NK-92 treated with Interleukin-12 subunit alpha and Interleukin-12 subunit beta, amount 100 ng/mL, for 24 hours (cell line): ENCODE measurements around the gene NEURL1B.

ENCODE experiments used
- DNase-seq: peaks from one replicate; lab custom pipeline; 2025; lab: John Stamatoyannopoulos, UW

Gene NEURL1B

DNA sequence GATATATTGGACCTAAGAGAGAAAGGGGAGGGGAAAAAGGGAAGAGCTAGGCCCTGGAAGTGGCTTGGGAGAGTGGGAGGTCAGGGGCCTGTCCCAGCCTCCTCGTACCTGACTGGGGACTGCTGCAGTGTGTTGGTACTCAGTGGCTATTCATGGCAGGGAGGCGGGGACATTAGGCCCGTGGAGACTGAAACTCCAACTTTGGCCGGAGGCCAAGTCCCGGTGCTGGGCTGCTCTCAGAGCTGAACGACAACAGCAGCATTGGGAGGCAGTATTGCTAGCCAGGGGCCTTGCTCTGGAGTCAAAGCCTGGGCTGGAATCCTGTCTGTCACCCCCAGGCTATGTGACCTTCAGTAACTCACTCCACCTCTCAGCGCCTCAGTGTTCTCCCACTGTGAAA lies 37.8 kb downstream of the NEURL1B start:
- DNase-seq, result no peak

DNA sequence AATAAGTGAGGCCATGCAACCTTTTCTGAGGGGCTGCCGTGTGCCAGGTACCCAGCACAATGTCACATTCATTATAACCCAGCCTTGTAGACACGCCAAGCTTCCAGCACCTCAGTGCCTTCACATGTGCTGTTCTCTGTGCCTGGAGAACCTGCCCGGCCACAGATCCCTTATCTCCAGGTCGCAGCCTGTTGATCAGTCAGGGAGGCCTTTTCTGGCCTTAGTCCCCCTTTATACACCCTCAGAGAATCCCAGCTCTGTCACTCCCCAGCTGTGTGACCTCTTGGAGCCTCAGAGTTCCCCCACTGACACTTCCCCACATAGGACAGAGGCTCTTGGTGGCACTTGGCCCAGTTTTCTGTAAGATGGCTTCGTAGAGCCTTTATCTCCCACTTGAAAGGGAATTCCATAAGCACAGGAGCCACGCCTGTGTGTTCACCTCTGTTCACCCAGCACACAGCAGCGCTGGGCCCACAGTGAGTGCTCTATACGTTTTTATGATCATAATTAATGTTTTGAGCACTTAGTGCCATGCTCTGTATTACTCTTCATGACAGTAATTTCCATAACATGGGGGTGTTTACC lies 38.7 kb downstream of the NEURL1B start:
- no peak for DNase-seq

DNA sequence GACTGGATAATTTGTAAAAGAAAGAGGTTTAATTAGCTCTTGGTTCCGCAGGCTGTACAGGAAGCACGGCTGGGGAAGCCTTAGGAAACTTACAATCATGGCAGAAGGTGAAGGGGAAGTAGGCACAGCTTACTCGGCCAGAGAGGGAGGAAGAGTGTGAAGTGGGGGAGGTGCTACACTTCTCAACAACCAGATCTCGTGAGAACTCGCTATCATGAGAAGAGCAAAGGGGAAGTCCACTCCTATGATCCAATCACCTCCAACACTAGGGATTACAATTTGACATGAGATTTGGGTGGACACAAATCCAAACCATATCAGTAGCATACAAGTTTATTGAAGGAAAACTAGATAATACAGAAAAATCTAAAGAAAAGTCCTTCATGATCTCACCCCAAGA lies 39.9 kb downstream of the NEURL1B start:
- DNase-seq, result no peak

DNA sequence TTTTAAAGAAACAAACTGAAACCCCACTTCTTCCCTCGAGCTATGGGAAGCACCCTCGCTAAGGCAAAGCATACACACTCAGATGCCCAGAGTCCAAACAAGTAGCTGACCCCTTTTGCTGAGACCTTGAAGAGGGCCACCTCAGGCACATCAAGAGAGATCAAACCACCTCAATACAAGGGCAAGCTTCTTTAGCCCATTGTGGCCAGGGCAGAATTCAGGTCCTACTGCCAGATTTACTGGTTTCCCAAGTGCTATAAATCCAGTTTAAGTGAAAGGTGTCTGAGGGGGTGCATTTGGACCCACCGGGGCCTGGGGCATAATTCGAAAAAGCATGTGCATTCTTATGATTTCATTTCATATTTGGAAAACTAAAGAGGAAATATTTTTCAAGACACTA lies 40.4 kb downstream of the NEURL1B start:
- no peak for DNase-seq

DNA sequence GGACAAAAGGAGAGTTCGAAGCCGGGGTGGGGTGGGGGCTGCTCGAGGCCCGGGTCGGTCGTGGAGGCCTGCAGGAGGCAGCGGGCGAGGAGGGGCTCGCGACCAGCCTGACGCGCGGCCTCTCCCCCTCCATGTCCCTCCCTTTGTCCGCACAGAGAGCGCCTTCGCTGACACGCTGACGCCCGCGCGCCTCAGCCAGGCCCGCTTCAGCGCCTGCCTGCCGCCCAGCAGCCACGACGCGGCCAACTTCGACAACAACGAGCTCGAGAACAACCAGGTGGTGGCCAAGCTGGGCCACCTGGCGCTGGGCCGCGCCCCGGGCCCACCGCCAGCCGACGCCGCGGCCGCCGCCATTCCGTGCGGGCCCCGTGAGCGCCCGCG lies 42.2 kb downstream of the NEURL1B start:
- no peak for DNase-seq

DNA sequence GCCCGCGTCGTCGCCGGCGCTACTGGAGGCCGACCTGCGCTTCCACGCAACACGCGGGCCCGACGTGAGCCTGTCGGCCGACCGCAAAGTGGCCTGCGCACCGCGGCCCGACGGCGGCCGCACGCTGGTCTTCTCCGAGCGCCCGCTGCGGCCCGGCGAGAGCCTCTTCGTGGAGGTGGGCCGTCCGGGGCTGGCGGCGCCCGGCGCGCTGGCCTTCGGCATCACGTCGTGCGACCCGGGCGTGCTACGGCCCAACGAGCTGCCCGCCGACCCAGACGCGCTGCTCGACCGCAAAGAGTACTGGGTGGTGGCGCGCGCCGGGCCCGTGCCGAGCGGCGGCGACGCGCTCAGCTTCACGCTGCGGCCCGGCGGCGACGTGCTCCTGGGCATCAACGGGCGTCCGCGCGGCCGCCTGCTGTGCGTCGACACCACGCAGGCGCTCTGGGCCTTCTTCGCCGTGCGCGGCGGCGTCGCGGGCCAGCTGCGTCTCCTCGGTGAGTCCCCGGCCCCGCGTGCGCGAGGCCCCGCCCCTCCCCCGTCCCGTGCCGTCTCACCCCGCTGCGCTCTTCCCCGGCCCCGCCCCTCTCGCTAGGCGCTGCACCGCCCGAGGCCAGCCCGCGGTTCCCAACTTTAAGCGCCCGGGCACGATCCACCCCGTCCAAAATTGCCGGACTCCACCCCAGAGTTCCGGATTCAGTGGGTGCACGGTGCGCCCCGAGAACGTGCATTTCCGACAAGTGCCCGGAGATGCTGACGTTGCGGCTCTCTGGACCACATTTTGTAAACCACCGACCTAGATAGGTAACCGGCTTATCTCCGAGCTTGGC lies 42.8 kb downstream of the NEURL1B start:
- DNase-seq, result no peak

DNA sequence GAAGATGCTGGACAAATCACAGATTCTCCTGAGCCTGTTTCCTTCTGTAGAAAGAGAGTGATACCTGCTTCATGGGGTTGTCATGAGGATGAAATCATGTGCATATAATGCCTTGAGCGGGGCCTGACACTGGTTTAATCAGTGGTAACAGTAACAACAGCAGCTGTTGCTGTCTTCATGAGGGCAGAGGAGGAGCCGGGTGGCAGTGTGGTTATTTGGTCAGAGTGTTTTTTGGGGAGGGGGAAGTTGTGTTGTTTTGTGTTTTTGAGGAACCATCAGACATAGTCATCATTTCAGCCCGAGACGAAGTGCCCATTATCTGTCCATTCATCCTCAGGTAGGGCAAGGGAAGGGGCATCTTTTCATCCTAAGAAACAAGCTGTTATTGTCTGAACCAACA lies 44.0 kb downstream of the NEURL1B start:
- DNase-seq, result no peak

DNA sequence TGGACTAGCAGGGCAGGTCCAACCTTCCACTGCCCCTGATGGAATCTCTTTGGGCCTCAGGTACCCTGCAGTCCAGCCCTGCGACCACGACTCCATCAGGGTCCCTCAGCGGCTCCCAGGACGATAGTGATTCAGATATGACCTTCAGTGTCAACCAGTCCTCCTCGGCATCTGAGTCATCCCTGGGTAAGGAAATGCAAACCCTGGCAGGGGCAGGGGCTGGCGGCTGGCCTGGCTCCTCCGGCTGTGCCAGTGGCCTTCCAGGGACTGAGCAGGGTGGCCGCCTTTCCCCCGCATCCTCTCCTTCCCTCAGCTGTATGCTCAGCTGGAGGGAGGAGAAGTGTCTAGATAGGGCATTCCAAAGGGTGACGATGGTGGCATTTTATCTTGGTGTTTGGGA lies 45.0 kb downstream of the NEURL1B start:
- DNase-seq, result no peak

DNA sequence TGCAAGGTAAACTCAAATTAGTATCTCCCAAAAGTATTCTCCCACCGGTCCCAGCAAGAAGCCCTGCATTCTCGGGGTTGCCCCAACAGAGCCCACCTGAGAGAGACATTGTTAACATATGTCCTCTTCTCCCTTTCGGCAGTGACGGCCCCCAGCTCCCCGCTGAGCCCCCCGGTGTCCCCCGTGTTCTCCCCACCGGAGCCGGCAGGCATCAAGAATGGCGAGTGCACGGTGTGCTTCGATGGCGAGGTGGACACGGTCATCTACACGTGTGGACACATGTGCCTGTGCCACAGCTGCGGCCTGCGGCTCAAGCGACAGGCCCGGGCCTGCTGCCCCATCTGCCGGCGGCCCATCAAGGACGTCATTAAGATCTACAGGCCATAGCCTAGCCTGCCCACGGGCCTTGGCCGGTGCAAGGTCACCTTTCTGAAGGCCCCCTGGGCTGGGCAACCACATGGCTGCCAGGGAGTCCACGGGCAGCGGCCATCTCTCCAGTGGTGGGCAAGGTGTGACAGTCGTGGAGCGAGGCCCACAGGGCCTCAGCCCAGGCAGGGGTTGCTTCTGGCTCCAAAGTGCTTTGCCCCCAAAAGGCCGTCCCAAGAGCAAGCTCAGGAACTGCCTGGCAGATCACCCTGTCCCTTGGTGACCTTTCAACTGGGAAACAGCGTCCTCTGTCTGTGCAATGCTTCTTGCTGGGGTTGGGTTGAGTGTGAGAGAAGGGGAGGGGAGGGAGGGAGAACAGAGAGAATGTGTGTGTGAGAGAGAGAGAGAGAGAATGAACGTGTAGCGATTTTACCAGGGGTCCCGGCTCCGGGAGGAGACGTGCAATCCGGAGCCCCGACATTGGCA lies 45.7 kb downstream of the NEURL1B start:
- no peak for DNase-seq

DNA sequence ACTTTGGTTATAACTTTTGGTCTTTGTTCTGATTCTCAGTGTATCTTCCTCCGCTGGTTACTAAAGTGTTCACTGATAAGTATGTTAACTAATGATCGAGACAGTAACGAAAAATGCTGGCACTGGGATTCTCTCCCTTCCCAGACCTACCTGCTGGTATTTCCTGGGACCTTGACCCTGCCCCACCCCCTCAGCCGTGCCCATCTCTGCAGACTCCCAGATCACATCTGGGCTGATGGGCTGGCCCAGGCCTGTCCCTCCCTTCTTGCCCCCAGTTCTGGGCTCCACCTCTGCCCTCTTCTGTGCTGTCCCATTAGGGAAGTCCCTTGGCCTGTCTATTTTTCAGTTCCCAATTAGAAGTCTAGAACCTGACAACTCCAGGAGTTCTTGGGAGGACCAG lies 46.9 kb downstream of the NEURL1B start:
- no peak for DNase-seq

DNA sequence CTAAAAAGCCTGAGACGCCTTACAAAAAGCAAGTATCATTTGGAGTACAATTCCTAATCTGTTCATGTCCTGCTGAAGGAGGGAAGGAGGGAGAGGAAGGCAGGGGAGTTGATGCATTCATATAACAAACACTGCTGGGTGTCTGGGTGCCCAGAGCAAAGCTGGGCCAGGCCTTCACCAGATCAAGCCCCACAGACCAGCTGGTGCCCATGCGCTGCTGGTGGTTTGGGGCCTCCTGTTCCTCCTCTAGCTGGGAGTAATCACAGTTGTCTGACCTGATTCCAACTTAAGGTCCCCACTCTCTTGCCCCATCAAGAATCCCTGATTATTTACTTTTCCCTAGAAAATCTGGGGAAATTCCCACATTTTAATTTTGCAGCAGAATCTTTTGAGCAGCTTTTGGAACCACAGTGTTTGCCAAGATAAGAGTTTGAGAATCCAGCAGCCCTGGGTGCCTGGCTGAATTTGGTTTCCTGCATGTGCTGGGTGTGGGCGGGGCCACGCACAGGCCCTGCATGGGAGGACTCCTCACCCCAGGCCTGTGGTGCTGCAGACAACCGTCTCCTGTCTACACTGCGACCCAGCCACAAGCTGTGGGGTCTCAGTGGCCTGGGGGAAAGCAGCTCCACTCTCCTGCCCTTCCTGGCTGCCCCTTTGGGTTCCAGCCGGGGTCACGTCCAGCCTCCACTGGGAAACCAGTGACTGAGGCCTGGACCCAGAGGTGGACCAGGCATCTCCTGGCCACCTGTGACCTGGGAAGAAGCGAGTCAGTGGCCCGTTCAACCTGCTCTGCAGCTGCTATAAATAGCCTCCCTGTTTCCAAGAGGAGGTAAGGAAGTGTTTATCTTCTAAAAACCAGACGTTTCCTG lies 47.5 kb downstream of the NEURL1B start:
- no peak for DNase-seq

DNA sequence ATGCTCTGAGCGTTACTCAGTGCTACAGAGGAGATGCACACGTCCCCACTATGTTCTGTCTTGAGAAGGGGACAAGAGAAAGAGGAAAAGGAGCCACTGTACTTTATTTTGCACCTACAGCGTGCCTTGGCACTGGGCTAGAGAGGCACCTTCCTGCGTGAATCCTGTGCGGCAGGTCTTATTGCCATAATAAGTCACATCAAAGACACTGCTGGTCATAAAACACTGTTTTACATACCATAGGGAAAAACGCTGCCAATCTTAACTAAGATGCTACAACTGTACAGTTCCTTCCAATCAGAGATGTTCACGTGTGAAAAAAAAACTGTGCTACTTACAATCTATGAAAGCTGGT lies 48.1 kb downstream of the NEURL1B start:
- DNase-seq, result no peak

DNA sequence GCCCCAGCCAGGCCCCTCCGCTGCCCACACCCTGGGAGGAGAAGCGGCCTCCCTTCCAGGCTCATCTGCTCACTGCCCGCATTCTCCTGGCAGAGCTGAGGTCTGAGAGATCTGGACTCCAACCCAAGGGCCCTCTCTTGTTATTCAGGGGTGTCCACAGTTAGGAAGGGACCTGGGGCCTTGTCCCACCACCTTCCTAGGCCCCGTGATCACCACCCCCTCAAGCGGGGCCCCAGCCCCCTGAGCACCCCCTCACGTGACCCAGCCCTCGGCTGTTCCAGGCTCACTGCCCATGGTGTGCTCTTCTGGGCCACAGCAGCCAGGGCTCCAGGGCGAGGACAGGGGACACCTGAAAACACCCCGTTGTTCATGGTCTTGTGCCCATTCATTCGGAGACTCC lies 48.7 kb downstream of the NEURL1B start:
- DNase-seq, result no peak

DNA sequence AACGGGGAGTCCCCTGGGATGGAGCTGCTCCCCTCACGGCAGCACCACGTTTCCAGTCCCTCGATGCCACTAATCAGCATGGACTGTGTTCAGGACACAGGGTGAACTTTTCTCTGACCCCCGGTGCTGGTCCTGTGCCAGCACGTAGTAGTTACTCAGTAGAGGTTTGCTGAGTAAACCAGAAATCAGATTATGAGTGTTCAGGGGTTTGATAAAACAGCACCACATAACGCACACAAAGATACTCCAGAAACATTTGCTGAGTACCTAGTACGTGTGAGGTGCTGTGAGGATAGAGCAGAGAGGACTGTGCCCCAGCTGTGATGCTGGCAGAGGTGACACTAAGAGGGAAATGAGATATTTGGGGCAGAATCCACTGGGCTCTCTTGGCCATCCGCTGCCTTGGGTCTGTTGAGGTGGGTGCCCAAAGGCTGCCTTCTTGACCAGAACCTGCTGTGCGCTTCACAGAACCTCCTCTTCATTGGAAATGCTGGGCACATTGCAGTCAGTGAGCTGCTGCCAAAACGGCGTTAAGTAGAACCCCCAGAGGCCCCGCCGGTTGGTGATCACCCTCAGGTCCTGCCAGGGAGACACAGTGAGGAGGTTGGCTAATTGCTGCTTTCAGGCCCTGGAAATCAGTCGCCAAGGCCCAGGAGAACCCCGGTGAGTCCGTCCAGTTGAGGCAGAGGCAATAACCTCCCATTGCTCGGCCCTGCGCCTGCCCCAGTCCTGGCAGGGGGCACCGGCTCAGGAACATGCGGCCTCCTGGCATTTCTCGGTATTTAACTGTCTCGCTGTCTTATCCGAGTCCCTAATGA lies 49.4 kb downstream of the NEURL1B start:
- DNase-seq, result no peak

DNA sequence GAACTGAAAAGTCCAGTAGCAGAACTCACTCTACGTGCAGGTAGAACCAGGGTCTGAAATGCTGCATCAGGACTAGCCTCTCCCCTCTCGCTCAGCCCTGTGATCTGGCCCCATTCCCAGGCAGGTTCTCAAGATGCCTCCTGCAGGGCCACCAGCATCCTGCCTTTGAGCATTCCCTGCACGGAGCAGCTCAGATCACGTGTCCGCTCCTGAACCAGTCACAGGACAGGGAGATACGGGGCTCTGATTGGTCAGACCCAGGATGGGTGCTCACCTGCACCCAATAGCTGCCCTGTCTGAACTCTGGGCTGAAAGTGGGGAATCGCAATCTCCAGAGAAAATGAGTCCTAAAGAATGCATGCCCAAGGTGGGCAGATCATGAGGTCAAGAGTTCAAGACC lies 50.8 kb downstream of the NEURL1B start:
- no peak for DNase-seq

DNA sequence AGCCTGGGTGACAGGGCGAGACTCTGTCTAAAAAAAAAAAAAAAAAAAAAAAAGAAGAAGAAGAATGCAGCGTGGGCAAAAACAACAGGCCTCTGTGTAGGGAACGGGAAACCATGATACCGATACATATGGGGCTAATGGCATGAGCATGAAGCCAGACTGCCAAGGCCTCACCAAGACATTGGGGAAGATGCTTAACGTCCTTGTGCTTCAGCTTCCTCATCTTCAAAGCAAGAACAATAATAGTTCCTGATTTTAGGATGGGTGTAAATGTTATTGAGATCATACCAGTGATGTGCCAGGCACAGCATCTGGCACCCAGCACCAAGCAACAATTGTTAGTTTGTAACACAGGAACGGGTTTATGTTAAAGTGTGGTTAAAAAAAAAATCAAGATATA lies 51.4 kb downstream of the NEURL1B start:
- no peak for DNase-seq

DNA sequence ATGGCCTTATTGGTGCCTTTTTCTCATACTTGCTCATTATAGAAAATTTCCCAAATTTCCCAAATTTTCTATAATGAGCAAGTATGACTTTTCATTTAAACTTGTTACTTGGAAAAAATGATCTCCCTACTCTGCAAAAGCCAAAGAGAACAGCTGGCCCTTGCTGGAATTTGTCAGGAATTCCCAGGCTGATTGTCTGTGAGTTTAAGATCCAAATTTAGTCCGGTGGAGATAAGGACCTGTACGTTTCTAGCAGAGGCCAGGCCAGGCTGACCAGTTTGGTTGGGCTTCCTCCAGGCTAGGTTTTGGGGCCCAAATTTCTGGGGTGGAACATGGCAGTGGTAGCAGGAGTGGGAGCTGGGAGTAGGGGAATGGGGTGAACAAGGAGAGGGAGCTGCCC lies 51.9 kb downstream of the NEURL1B start:
- no peak for DNase-seq

DNA sequence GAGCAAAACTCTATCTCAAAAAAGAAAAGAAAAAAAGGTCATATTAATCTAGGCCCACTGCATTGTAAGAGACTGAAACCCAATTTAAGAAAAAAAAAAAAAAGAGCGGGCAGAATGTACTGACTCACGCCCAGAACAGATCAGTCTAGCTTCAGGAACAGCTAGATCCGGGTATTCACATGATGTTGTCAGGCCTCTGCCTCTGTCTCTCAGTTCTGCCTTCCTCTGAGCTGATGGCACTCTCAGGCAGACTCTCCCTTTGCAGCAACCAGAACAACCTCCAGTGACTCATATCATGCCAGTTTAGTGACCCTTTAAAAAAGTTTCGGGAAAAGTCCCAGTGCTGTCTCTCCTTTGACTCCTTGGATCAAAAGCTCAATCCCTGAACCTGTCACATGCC lies 53.0 kb downstream of the NEURL1B start:
- no peak for DNase-seq

DNA sequence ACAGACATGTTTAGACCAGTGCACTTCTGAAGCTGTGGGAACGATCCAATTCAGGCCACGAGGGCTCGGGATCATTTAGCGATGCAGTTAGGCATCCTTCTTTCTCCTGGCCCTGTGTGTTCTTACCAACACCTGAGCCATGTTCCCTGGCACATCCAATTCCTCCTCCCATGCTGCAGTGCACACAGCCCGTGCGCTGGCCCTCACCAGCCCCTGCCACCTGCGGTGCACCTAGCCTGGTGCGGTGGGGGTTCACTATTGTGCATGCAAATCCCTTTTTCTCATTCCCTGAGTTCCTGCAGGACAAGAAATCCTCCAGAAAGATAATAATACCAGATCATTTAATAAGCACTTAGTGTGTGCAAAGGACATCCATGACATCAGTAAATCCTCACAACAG lies 53.5 kb downstream of the NEURL1B start:
- no peak for DNase-seq

DNA sequence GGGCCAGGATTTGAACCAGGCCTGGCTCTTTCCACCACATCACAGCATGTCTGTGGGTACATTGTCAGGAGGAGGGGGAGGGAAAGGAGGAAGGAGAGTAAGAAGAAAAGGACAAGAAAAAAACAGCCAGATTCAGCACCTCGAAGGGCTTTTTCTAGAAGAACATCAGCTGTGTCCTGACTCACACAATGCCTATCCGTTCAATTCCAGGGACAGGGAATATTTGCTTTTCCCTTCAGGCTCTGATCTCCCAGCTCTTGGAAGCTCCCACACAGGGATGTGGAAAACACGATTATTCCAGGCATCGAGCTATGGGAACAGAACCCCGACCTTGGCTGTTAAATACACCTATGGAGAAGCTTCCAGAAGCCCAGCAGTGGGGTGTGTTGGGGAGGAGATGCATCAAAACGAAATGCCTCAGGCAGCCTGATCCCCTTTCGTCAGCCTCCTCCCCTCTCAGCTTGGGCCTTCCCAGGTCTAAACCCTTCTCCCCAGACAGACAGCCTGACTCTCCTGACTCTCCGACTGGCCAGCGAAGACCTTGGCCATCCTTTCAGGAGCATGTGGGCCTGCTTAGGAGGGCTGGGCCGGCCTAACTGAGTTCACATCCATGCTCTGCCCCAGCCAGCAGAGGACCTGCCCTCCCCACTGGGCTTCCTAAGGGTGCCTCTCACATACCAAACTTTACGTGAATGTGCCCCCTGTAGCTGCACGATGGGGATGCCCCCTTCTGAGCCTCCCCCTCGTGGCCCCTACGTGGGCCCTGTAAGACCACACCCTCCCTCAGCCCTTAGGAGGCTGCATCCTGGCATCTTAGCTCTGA lies 54.4 kb downstream of the NEURL1B start:
- DNase-seq, result no peak
